T-helper 2 cell treated with Interferon-gamma antibody and Interleukin-4, amounts not matched to agents 5 μg/mL and 100 μg/mL, for 36 hours (primary cell): ENCODE data around the gene SMIM13.
"Not testable (repeated sequence)": the region's sequence is repeated elsewhere in the genome, so short reads cannot be mapped to it uniquely, and the experiment has no call there.

Experiments used
- DNase-seq: peaks from one replicate; pipeline ENCODE4 v3.0.0; 2021; ENCODE audit warnings: low spot score
- H3K27ac Mint-ChIP-seq: one replicate; pipeline ENCODE4 v1.8.0; 2021; ENCODE audit warnings: mild to moderate bottlenecking, mixed read lengths
- H3K27me3 Mint-ChIP-seq: one replicate; pipeline ENCODE4 v1.8.0; 2021; ENCODE audit warnings: low read depth, mixed read lengths
- H3K36me3 Mint-ChIP-seq: one replicate; pipeline ENCODE4 v1.8.0; 2021; ENCODE audit warnings: low read depth, mixed read lengths
- H3K4me1 Mint-ChIP-seq: one replicate; pipeline ENCODE4 v1.8.0; 2021; ENCODE audit warnings: low read depth, mixed read lengths
- H3K4me3 Mint-ChIP-seq: one replicate; pipeline ENCODE4 v1.8.0; 2022; ENCODE audit warnings: mild to moderate bottlenecking, moderate library complexity, mixed read lengths
- H3K9me3 Mint-ChIP-seq: one replicate; pipeline ENCODE4 v1.8.0; 2021; ENCODE audit warnings: mixed read lengths

SMIM13 gene

DNA sequence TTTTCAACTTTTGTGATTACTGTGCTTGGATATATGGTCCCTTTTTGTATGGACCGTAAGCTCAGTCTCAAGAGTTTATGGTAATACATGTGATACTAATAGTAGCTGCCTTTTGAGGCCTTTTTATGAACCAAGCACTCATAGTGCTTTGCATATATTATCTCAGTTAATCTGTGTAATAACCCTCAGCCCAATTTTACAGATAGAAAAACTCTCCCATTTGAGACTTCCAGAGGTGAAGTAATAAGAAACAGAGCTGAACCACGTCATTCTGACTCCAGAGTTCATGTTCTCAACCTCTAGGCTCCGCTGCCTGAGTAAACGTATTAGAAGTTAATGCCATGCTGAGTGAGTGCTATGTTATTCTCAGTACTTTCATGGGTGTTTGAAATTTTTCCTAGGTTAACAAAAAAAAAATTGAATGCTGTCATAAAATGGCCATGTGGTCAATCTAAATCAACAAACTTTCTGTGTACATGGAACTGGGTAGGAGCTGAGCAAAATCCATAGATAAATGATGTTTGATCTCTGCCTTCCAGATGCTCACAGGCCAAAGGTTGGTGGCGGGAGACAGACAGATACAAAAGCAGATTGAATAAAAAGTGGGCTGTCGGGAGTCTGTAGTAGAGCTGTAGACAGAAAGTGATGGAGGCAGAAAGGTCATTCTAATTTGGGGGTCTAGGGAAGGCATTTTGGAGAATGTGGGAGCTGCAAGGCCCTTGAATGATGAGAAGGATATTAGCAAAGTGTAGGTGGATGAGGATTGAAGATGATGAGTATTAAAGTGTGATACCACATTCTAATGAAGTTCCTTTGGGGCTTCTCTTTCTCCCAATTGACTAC lies 26.9 kb upstream of the SMIM13 start:
- Mint-ChIP-seq H3K4me1 (no peaks in the 10 kb centered on the region), H3K27me3 (peaks cover 7% of the 10 kb centered on the region), H3K9me3 (no peaks in the 10 kb centered on the region)

DNA sequence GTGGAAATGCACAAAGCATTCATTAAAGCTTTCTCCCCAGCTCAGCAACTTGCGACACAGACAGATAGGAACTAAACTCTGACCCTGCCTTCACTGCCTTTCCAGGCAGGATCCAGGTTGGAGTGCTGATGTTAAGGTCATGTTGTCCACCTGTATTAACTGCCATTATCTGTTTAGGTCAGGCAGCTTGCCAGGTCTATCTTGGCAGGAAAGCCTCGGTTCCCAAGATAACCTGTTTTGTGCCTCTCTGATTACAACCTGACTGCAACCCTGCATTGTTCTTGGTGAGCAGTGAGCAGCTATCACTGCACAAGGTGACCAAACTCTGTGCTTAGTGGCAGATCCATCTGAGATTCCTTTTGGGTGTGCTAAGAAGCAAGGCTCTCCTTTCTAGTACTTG lies 26.3 kb upstream of the SMIM13 start:
- H3K4me1 Mint-ChIP-seq, result no peaks in the 10 kb centered on the region
- DNase-seq, result no peak
- no peaks in the 10 kb centered on the region for H3K36me3 Mint-ChIP-seq
- no peak overlapping the region for H3K27ac Mint-ChIP-seq
- no peak overlapping the region for H3K4me3 Mint-ChIP-seq
- H3K9me3 Mint-ChIP-seq, result no peaks in the 10 kb centered on the region
- H3K27me3 Mint-ChIP-seq, result peaks cover 9% of the 10 kb centered on the region

More for the DNA sequence above, 26.9 kb upstream of the SMIM13 start:
- DNase-seq, result no peak
- no peaks in the 10 kb centered on the region for H3K36me3 Mint-ChIP-seq
- no peak overlapping the region for H3K4me3 Mint-ChIP-seq
- no peak overlapping the region for H3K27ac Mint-ChIP-seq

DNA sequence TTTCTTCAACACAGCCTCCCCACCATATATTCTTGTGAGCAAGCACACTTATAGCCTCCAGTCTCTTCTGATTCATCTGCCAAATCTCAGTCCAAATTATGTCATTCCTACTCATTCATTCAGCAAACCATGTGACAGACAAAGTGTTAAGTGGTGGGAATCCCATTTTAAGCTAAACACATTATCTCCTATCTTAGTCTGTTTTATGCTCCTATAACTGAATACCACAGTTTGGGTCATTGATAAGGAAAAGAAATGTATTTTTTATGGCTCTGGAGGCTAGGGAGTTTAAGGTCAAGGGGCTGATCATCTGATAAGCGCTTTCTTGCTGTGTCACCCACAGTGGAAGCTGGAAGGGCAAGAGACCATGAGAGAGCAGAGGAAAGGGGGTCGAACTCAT lies 23.9 kb upstream of the SMIM13 start:
- DNase-seq, result no peak
- H3K4me3 Mint-ChIP-seq, result no peak overlapping the region
- H3K9me3 Mint-ChIP-seq, result no peaks in the 10 kb centered on the region
- H3K4me1 Mint-ChIP-seq, result no peaks in the 10 kb centered on the region
- H3K27me3 Mint-ChIP-seq, result peaks cover 4% of the 10 kb centered on the region
- no peak overlapping the region for H3K27ac Mint-ChIP-seq
- no peaks in the 10 kb centered on the region for H3K36me3 Mint-ChIP-seq

DNA sequence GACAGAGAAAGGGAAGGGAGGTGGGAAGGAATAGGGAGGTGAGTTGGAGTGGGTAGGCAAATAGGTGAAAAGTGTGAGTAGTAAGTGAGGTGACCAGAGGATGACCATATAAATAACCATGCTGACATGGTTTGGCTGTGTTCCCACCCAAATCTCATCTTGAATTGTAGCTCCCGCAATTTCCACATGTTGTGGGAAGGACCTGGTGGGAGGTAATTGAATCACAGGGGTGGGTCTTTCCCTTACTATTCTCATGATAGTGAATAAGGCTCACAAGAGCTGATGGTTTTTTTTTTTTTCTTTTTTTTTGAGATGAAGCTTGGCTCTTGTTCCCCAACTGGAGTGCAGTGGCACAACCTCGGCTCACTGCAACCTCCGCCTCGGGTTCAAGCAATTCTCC lies 21.5 kb upstream of the SMIM13 start:
- H3K27ac Mint-ChIP-seq, result no peak overlapping the region
- H3K4me1 Mint-ChIP-seq, result no peaks in the 10 kb centered on the region
- no peak for DNase-seq
- no peak overlapping the region for H3K4me3 Mint-ChIP-seq
- no peaks in the 10 kb centered on the region for H3K9me3 Mint-ChIP-seq
- H3K36me3 Mint-ChIP-seq, result no peaks in the 10 kb centered on the region
- H3K27me3 Mint-ChIP-seq, result peaks cover 4% of the 10 kb centered on the region

DNA sequence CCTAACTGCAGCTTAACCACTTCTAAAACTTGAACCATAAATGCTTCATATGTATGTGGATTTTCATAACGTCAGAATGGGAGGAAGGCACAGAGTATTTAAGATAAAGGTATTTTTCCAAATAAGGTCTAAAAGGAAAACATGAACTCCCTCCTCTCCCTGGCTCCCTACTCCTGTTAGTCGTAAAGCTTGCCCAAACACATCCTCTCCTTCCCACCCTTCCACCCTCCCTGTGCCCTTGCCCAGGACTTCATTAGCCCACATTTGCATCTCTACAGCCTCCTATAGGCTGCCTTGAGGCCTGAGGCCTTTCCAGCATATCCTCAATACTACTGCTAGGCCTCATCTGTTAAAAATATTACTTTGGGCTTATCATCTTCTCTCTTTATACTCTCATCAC lies 17.1 kb upstream of the SMIM13 start:
- H3K27ac Mint-ChIP-seq, result no peak overlapping the region
- no peaks in the 10 kb centered on the region for H3K9me3 Mint-ChIP-seq
- no peaks in the 10 kb centered on the region for H3K36me3 Mint-ChIP-seq
- H3K27me3 Mint-ChIP-seq, result peaks cover 4% of the 10 kb centered on the region
- DNase-seq, result no peak
- H3K4me1 Mint-ChIP-seq, result no peaks in the 10 kb centered on the region
- H3K4me3 Mint-ChIP-seq, result no peak overlapping the region

DNA sequence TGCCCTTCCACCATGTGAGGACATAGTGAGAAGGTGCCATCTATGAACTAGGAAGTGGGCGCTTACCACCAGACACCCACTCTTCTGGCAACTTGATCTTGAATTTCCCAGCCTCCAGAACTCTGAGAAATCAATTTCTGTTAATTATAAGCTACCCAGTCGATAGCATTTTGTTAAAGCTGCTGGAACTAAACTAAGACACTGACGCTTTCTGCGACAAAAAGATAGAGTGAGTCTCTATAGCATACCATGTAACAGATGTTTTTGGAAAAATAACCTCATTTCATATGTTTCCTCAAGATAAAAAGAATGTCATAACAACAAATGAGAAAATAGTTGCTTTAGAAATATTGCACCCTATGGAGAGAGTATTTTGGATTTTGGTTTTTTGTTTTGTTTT lies 15.4 kb upstream of the SMIM13 start:
- H3K4me1 Mint-ChIP-seq, result no peaks in the 10 kb centered on the region
- no peaks in the 10 kb centered on the region for H3K9me3 Mint-ChIP-seq
- H3K4me3 Mint-ChIP-seq, result no peak overlapping the region
- H3K27me3 Mint-ChIP-seq, result peaks cover 4% of the 10 kb centered on the region
- H3K36me3 Mint-ChIP-seq, result no peaks in the 10 kb centered on the region
- no peak overlapping the region for H3K27ac Mint-ChIP-seq
- DNase-seq, result no peak

DNA sequence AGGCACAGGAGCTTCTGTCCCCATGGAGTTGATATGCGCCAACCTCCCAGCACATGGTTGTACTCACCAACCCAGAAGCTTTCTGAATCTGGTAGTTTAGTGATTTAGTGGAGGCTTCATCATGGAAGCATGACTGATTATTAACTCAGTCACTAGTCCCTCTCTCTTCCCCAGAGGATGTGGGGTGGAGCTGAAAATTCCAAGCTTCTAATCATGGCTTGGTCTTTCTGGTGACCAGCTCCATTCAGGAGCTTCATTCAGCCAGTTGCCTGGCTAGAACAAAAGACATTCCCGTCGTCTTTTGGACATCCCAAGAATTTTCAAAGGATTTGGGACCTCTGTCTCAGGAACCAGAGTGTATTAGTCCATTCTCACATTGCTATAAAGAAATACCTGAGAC lies 13.3 kb upstream of the SMIM13 start:
- DNase-seq, result no peak
- no peaks in the 10 kb centered on the region for H3K4me1 Mint-ChIP-seq
- no peak overlapping the region for H3K4me3 Mint-ChIP-seq

DNA sequence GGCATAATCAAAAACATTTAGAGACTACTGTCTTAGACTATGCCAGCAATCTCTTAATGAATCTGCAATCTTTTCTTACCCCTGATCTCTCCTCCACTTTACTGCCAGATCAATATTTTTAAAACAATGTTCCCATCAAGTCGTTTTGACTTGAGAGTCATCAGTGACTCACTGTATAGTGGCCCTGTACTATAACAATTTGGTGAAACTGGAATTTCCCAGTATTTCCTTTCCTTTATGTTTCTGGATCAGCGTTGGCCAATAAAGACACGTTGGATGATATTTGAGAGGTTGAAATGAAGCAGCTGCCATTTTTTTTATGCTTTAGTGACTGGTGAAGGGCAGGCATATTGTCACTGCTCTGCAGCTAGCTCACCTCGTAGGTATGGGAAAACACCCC lies 10.1 kb upstream of the SMIM13 start:
- H3K4me1 Mint-ChIP-seq, result no peaks in the 10 kb centered on the region
- no peak overlapping the region for H3K4me3 Mint-ChIP-seq
- no peaks in the 10 kb centered on the region for H3K9me3 Mint-ChIP-seq
- H3K36me3 Mint-ChIP-seq, result no peaks in the 10 kb centered on the region
- DNase-seq, result no peak
- H3K27ac Mint-ChIP-seq, result no peak overlapping the region
- peaks cover 4% of the 10 kb centered on the region for H3K27me3 Mint-ChIP-seq

More for the DNA sequence above, 13.3 kb upstream of the SMIM13 start:
- H3K36me3 Mint-ChIP-seq, result no peaks in the 10 kb centered on the region
- peaks cover 4% of the 10 kb centered on the region for H3K27me3 Mint-ChIP-seq
- H3K9me3 Mint-ChIP-seq, result no peaks in the 10 kb centered on the region
- H3K27ac Mint-ChIP-seq, result no peak overlapping the region

DNA sequence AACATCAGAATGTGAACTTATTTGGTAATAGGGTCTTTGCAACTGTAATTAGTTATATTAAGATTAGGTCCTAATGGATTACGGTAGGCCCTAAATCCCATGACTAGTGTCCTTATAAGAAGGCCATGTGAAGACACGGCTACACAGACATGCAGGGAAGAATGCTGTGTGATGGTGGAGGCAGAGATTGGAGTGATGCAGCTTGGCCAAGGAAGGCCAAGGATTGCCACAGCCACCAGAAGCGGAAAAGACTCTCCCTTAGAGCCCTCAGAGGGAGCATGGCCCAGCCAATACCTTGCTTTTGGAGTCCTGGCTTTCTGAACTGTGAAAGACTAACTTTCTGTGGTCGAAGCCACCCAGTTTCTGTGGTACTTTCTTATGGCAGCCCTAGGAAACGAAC lies 9.7 kb upstream of the SMIM13 start:
- peaks cover 6% of the 10 kb centered on the region for H3K27me3 Mint-ChIP-seq
- DNase-seq, result no peak
- no peaks in the 10 kb centered on the region for H3K36me3 Mint-ChIP-seq
- no peaks in the 10 kb centered on the region for H3K9me3 Mint-ChIP-seq
- H3K27ac Mint-ChIP-seq, result no peak overlapping the region
- H3K4me1 Mint-ChIP-seq, result no peaks in the 10 kb centered on the region
- no peak overlapping the region for H3K4me3 Mint-ChIP-seq

DNA sequence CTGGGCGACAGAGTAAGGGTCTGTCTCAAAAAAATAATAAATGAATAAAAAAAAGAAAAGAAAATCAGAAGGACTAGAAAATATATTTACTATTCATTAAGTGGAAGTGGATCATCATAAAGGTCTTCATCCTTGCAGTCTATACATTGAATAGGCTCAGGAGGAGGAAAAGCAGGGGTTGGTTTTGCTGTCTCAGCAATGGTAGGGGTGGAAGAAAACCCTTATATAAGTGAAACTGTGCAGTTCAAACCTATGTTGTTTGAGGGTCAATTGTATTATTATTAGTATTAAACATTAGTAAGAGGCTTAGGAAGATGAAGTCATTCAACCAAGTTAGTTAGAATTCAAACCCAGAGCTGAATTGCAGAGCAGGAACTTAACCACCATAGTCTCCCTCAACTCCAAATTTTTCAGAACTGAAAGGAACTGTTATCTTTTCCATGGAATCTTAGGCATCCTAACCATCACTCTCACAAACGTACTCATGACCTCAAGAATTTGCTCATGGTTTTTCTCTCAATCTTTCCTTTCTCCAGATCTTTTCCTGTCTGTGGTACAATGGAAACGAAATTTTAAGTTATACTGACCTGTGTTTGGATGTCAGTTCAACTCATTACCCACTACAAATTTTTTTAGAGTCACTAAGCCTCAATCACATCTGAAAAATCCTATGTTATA lies 7.7 kb upstream of the SMIM13 start:
- DNase-seq, result no peak
- H3K4me1 Mint-ChIP-seq, result no peaks in the 10 kb centered on the region
- no peaks in the 10 kb centered on the region for H3K9me3 Mint-ChIP-seq
- no peak overlapping the region for H3K27ac Mint-ChIP-seq
- H3K36me3 Mint-ChIP-seq, result no peaks in the 10 kb centered on the region
- H3K4me3 Mint-ChIP-seq, result no peak overlapping the region
- H3K27me3 Mint-ChIP-seq, result peaks cover 7% of the 10 kb centered on the region

DNA sequence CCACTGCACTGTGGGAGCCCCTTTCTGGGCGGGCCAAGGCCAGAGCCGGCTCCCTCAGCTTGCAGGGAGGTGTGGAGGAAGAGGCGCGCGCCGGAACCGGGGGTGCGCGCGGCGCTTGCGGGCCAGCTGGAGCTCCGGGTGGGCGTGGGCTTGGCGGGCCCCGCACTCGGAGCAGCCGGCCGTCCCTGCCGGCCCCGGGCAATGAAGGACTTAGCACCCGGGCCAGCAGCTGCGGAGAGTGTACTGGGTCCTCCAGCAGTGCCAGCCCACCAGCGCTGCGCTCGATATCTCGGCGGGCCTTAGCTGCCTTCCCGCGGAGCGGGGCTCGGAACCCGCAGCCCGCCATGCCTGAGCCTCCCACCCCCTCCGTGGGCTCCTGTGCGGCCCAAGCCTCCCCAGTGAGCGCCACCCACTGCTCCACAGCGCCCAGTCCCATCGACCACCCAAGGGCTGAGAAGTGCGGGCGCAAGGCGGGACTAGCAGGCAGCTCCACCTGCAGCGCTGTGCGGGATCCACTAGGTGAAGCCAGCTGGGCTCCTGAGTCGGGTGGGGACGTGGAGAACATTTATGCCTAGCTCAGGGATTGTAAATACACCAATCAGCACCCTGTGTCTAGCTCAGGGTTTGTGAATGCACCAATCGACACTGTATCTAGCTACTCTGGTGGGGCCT lies 6.4 kb upstream of the SMIM13 start:
- not testable (repeated sequence) for H3K4me1 Mint-ChIP-seq, H3K9me3 Mint-ChIP-seq, H3K27me3 Mint-ChIP-seq, DNase-seq, H3K27ac Mint-ChIP-seq, H3K36me3 Mint-ChIP-seq, H3K4me3 Mint-ChIP-seq

DNA sequence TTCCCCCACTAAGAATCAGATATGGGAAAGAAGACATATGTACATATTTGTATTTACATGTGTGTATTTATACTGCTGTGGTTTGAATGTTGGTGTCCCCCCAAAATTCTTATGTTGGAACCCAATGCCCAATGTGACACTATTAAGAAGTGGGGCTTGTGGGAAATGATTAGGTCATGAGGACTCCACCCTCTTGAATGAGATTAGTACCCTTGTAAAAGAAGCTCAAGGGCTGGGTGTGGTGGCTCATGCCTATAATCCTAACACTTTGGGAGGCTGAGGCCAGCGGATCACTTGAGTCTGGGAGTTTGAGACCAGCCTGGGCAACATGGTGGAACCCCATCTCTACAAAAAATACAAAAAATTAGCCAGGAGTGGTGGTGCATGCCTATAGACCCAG lies 3.9 kb upstream of the SMIM13 start:
- DNase-seq, result no peak
- Mint-ChIP-seq H3K4me3 (no peak overlapping the region), H3K27me3 (peaks cover 4% of the 10 kb centered on the region), H3K27ac (no peak overlapping the region), H3K9me3 (no peaks in the 10 kb centered on the region), H3K4me1 (peaks cover 7% of the 10 kb centered on the region), H3K36me3 (no peaks in the 10 kb centered on the region)

DNA sequence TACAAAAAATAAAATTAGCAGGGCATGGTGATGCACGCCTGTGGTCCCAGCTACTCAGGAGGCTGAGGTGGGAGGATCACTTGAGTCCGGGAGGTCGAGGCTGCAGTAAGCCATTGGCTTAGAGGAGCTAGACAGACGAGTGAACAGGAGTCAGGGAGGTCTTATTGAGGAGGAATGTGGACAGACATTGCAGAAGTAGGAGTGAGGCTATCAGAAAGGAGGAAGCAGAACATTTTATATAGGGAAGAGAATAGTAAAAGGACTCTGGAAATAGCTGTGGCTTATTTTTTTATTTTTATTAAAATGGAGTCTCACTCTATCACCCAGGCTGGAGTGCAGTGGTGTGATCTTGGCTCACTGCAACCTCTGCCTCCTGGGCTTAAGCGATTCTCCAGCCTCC lies 2.5 kb upstream of the SMIM13 start:
- not testable (repeated sequence) for H3K4me3 Mint-ChIP-seq, H3K27ac Mint-ChIP-seq

DNA sequence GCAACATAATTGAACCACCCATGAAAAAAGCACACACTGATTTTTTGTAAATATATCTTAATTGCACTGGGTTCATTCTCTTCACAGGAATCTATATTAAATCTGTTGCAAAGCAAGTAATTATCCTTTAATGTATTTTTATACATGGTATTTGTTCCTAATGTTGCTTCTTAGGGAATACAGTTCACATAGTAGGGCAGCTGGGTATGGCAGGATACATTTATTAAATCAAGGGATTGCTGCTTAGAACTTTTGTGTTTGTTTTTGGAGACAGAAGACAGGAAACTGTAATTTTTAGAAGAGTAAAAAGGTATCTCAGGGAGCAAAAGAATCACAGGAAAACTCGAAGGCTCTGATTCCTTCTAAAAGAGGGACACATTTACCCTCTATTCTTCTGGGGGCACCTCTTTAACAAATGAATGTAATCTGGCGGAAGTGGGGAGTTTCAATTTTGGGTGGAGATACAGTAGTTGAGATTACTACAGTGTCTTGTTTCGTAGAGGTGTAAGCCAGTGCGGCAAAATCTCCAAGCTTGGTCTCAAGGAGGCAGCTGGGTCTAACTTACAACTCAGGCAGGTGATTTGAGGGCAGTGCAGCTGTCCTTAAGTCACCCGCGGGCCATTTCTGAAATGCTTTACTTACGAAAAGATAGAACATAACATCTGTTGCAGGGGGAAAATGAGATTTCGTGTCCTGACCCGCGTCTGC lies 812 bp upstream of the SMIM13 start:
- H3K27me3 Mint-ChIP-seq, result peaks cover 4% of the 10 kb centered on the region
- peaks cover 18% of the 10 kb centered on the region for H3K4me1 Mint-ChIP-seq
- peaks cover 2% of the 10 kb centered on the region for H3K36me3 Mint-ChIP-seq
- H3K4me3 Mint-ChIP-seq, result peak overlapping the region; percentile 94
- H3K27ac Mint-ChIP-seq, result peak overlapping the region; percentile 93
- DNase-seq, result no peak
- no peaks in the 10 kb centered on the region for H3K9me3 Mint-ChIP-seq

More for the DNA sequence above, 2.5 kb upstream of the SMIM13 start:
- not testable (repeated sequence) for H3K27me3 Mint-ChIP-seq, DNase-seq, H3K9me3 Mint-ChIP-seq, H3K36me3 Mint-ChIP-seq
- peaks cover 16% of the 10 kb centered on the region for H3K4me1 Mint-ChIP-seq
